Esophagus mucosa (tissue), 1 donor: ENCODE data around the gene WDR59. TPM values are rescaled to one million over a fixed set of nuclear protein-coding genes. Genes with fewer than 3 reads are reported as not detected.

Experiments
- ATAC-seq: fragments of 200-7000 bp; cut with Tn5 transposase; one replicate; pipeline ENCODE4 v1.9.1; 2020
- total RNA-seq: library from RNA; stranded (reverse); gene quantifications from one replicate; pipeline ENCODE4 v1.2.4, GENCODE V29; 2023
- donor health status: DM: yes; HTN: yes; CAD: no.

Gene WDR59
- total RNA-seq, 1 donor from 2014 or later: 38.3 TPM

DNA sequence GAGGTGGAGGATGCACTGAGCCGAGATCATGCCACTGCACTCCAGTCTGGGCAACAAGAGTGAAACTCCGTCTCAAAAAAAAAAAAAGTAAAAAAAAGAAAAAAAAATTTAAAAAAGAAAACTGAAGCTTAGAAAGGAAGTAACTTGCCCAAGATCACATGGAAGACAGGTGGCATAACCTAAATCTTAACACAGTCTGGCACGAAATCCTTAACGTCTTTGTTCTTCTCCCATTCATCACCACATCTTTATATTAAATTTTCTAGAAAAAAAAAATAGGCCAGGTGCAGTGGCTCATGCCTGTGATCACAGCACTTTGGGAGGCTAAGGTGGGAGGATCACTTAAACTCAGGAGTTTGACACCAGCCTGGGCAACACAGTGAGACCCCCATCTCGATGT is 9.3 kb downstream of the WDR59 start:
- no peak for ATAC-seq

DNA sequence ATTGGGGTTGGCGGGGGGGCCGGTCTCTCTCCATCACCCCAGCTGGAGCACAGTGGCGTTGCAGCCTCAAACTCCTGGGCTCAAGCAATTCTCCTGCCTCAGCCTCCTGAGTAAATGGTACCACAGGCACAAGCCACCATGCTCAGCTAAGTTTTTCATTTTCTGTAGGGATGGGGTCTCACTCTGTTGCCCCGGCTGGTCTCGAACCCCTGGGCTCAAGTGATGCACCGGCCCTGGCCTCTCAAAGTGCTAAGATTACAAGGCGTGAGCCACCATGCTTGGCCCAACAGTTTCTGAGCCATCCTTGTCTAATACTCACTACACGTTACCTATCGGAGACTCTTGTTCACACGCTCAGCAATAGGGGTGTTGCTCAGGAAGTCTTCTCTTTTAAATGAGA is 11.6 kb downstream of the WDR59 start:
- no peak for ATAC-seq

DNA sequence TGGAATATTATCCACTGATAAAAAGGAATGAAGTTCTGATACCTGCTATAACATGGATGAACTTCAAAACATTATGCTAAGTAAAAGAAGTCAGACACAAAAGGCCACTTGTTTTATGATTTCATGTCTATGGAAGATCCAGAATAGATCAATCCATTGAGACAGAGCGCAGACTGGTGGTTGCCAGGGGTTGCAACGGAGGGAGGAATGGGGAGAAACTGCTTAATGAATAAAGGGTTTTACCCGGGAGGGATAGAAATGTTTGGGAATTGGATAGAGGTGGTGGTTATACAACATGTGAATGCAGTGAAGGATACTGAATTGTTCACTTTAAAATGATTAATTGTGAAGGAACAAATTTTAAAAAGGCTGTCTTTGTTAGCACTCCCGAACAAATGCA is 30.2 kb downstream of the WDR59 start:
- ATAC-seq: no peak

DNA sequence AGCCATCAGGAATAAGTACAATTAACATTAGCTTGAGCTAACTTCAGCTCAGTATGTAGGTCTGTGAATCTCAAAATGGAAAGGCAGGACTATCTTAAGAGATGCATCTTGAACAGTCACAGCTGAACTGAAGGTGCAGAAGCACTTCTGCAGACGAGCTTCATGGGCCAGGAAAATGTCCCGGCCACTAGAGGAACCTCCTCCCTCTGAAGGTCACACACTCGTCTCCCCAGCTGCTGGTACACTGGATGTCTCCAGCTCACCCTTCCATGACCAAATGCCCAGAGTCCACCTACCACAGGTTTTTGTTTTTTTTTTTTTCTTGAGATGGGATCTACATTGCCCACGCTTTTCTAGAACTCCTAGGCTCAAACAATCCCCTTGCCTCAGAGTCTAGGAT is 33.2 kb downstream of the WDR59 start:
- no peak for ATAC-seq

DNA sequence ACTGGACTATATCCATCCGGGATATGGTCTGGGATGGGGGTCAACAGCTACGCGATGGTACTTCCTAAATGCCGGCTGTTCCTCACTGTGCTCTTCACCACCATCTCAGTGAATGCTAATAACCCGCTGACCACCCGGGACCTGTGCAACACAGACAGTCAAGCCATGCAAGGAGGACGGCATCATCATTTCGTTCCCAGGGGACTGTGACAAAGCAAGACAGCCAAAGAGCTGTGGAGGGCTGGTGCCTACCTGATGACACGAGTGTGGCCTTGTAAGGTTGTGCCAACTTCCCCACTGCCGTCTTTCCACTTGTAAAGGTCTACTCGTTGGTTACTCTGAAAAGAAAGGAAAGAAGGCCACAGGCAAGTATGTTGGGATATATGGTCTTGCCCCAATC is 33.7 kb downstream of the WDR59 start:
- ATAC-seq: no peak

DNA sequence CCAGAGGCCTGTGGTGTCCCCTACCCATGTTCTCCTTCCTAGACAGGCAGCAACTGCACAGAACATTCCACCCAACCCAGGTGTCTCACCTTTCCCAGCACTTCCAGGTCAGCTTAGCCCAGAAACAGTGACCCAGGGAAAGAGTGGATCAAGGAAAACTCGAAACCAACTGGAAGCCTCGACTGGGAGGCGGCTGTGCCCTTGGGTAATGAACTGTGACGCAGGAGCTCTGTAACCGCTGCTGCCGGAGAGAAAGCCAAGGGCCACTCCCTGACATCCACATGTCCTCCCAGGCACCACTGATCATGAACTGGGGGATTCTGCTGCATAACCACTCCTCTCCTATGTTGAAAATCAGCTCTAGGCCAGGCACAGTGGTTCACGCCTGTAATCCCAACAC is 34.4 kb downstream of the WDR59 start:
- no peak for ATAC-seq

DNA sequence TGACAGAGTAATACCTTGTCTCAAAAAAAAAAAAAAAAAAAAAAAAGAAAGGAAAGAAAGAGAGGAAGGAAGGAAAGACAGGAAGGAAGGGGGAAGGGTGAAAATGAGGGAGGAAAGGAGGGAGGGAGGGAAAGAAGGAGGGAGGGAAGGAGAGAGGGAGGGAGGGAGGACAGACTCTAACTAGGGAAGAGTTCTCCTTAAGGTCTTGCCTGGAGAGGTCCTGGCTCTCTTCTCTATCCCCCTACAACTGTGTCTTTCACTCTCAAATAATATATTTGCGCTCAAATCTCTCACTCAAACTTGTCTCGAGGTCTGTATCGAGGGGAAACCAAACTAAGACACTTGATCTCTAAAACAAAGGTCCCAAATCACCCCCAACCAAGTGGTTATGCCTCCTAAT is 35.6 kb downstream of the WDR59 start:
- ATAC-seq: no peak

DNA sequence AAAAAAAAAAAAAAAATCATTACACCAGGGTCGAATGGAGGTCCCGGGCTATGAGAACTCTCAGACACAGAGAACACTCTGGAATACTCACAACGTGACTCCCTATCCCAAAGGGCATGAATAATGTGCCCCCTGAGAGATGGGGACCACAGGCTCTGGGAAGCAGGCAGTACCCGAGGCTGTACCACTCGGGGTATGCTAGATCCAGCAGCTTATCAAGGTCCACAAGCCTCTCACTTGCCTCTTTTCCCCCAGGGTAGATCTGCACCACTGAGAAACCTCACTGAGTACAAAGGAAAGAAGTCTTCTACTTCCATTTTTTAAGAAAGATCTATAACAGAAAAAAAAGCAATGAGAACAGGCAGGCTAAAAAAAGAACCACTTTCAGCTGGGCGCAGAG is 40.5 kb downstream of the WDR59 start:
- no peak for ATAC-seq

DNA sequence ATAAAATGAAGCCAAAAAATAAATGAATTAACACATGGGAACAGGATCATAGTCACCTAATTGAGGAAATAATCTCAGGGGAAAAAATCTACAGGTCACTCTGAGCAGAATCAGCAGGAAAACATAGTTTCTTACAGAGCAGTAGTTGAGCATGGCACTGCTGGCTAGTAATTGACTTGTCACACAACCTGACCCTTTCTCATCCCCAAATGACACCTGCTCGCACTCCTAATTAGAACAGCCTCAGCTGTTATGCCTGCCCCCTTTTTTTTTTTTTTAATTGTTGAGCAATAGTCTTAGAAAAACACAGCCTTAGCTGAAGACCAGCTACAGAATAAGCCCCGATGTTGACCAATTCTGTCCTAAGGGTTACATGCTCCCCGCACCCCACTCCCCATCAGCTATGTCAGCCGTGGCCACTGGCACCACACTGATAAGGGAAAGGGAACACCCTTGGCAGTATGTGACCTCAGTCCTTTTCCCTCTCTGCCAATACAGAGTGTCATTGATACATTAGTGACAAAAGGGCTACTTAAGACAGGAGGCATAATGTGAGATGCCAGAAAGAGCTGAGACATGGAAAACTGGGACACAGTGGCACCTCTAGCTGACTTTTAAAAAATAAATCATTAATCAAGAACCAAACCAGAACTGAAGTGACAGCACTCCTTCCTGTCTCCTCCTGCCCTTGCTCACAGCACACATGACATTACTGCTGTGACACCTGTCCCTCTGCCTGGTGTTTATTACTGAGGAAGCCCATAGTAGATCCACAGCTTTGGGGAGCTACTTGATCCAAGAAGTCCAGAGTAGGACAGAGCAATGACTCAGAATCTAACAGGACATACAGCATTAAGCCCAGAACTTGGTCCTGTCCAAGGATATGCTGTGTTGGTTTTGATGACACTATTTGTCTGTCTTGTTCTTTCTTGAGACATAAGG is 41.7 kb downstream of the WDR59 start:
- ATAC-seq: no peak

DNA sequence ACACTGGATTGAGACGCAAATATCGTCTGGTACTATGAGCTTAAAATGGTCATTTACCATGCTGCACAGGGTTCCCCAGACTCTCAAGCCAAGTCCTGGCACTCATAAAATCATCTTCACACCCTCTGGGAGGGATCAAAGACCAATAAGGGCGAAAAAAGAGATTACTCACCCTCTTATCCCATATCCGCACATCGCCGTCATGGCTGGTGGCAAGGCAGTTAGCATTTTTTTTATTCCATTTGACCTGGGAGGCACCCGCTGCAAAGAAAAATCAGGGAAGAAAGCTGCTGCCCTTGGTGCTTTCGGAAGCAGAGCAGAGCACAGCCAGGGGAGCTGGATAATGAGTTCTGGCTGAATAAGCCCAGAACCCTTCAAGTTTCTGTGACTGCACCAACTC is 42.4 kb downstream of the WDR59 start:
- ATAC-seq: no peak

DNA sequence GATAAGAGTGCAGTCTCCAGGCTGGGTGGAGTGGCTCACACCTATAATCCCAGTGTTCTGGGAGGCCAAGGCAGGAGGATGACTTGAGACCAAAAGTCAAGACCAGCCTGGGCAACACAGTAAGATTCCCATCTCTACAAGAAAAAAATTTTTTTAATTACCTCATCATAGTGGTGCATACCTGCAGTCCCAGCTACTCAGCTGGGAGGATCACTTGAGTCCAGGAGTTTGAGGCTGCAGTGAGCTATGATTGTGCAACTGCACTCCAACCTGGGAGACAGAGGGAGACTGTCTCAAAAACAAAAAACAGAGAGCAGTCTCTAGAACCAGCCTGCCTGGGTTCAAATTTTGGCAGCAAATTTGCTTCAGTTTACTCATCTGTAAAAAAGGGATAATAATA is 45.2 kb downstream of the WDR59 start:
- ATAC-seq: no peak

DNA sequence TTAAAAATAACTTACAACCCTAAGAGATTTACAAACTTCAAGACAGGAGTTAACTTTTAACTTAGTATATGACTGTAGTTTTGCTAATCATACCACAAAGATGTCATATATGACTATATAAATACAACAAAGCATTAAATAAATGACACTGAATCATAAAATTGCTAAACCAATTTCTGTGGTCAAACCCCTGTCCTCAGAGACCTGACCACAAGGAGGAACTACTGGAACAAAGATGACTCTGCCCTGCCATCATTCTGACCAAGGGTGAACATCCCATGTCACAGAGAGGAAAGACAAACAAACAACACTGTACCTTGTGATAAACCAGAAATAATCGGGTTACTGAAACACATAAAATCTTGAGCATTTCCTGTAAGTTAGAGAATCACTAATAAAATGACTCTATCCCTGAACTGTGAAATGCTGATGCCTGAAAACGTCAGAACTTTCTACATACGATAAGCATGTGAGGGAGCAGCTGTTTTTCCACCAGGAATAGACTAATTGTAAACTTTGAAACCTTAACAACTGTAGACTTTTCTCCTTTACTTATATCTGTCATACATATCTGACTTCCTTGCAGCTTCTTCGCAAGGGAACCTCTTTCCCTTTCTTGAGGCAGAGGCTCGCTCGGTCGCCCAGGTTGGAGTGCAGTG is 47.9 kb downstream of the WDR59 start:
- ATAC-seq: no peak

DNA sequence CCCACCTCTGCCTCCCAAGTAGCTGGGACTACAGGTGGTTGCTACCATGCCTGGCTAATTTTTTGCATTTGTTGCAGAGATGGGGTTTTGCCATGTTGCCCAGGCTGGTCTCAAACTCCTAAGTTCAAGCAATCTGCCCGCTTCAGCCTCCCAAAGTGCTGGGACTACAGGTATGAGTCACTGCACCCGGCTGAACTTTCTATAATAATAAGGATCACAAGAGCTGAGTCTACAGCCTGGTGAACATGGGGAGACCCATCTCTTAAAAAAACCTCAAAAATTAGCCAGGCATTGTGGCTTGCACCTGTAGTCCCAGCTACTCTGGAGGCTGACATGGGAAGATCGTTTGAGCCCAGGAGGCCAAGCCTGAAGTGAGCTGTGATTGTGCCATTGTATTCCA is 53.5 kb downstream of the WDR59 start:
- no peak for ATAC-seq

DNA sequence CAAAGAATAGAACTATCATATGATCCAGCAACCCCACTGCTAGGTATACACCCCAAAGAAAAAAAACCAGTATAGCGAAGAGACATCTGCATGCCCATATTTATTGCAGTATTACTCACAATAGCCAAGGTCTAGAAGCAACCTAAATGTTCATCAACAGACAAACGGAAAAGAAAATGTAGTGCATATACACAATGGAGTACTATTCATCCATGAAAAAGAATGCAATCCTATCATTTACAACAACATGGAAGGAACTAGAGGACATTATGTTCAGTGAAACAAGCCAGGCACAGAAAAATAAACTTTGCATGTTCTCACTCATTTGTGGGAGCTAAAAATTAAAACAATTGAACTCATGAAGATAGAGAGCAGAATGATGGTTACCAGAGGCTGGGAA is 55.3 kb downstream of the WDR59 start:
- ATAC-seq: no peak

DNA sequence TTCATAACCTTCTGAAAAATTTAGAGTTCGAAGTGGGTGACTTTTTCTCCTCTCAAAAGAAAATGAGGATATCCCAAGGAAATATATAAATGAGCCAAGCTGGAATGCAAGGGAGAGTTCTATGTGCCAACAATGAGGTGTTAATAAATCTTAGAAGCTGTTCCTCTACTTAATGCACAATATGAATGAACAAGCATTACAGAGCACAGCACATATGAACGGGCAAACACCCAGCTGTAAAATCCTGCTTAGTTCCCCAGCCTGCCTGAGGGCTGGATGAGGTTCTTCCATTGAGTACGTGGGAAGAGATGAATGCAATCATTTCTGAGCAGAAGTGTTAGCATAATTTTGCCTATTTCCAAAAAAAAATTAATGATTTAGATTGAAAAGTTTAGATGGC is 58.1 kb downstream of the WDR59 start:
- ATAC-seq: peak; percentile 67

DNA sequence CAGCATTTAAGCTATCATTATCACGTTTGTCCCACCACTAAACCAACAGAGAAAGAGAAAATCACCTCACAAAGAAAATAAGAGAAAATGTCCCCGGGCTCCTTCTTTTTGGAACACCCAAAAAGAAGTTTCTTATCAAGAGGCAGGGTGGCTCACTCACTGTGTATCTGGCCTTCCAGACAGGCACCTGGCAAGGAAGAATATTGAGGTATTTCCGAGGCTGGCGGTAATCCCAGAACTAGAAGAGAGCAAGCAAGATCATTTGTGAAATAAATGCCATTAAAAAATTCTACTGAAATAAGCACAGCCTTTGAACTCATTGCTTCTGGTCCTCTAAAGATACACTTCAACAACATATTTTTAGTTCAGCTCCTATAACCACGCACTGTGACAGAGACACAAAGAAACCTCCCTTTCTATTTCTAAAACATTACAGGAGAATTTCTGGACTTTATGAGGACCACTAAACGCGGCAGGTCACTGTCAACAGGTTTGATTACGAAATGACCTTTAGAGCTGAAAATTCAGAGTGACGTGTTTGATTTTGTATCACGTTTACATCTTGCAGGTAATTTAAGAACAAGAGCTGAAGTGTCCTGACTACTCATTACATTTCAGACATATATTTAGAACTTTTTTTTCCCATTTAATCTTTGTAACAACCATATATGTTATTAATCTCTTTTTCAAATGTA is 61.0 kb downstream of the WDR59 start:
- no peak for ATAC-seq

DNA sequence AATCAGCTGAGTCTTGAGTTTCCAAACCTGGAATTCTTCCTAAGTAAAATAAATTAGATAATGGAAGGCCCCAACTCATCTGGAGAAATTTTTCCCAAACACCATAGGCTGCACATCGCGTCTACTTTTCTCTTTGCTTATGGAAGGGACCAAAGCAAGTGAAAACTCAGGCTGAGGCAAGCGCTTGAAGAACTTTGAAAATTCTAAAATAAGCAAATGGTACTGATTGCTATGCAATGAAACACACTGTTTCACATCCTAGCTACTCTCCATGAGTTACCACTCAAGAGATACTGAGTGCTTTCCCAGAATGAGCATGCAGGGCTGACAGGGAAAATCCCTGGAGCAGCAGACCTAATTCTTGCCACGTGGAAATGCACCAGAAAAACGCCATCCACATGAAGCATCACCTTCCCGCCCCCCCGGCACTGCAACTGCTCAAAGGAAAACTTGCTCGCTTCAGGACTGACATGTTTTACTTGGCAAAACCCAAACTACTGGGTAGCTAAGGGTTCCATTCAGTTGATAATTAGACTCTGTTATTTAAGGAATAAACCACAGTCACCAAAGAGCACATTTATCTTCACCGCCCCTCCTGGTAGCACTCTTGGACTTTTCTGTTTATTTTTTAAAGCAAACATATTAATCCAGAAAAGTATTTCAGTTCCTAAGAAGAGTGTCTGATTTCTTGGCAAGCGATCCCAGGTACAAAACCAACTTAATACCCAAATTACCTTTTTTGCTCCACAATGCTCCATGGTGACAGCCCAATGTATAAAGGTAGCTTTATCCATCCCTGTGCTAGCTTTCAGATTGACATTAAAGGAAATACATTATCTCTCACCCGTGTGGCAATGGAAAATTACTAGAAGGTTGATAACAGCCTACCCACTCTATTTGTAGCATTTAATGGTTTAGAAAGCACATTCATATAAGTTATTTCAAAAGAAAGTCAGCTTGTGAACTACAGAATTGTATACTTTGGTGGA is 62.5 kb downstream of the WDR59 start:
- ATAC-seq: no peak

DNA sequence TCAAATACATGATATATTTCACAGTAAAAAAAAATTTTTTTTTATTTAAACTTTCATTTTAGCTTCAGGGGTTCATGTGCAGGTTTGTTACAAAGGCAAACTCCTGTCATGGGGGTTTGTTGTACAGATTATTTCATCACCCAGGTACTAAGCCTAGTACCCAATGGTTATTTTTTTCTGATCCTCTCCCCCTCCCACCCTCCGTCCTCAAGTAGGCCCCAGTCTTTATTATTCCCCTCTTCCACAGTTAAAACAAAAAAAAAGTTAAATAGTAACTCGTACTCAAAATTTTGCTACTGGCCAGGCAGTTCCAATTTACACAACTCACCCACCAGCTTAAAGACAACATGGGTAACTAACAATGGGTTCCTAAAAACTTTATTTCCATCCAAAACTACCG is 63.9 kb downstream of the WDR59 start:
- no peak for ATAC-seq

DNA sequence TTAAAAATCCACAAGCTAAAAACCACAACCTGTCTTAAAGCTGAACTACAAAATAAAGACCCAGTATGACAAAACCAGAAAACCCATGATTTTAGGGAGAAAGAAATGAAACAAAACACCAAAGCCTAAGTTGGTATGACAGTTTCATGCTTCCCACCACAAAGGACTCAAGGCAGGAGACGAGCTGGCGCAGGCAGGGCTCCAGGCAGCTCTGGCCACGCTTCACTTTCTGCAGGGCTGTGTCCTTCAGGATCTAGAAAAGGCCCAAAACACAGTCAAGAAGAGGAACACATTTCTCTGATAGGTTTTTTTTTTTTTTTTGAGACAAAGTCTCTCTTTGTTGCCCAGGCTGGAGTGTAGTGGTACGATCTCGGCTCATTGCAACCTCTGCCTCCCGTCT is 75.3 kb downstream of the WDR59 start:
- peak; percentile 36 for ATAC-seq

DNA sequence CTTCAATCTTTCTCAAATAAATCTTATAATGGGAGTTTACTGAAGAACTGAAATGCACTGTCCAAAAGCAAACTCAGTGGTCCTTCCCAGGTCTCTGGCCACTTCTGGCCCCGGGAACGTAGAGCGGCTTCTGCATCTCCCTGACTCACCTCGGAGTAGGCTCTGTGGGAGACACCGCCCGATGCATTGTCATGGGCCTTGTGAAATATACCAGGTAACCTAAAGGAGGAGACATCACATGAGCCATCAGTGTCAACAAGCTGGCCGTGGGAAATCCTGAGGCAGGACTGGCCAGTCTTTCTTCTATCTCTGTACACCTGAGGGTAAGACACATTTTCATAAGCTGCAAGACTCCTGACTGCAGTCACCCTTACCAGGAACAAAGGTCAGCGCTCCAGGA is 76.2 kb downstream of the WDR59 start:
- ATAC-seq: peak; percentile 97

DNA sequence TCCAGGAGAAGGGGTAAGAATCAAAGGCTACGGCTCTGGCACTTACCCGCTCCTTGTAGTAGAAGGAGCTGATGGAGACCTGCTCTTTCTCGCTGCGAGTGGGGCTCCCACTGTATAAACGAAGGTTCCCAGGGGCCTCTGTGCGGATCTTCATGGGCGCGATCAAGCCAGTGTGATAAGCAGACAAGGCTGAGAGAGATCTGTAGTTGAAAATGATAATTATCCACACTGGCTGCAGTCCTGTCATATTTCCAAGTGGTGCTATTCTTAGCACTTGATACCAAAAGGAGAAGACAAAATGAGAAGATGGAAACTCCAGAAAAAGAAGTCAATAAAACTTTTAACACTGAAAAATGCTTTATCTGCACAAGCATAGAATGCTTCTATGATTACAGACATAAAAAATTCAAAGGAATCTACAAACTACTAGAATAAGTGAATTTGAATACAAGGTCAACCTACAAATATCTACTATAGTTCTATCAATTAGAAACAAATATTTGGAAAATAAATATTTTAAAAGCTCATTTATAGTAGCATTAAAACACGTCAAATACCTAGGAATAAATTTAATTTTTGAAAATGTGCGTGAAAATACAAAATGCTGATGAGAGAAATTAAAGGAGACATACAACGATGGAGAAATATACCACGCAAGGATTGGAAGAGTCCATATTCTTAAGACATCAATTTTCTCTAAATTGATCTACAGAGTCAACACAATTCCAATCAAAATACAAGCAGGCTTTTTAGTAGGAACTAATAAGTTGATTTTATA is 80.8 kb downstream of the WDR59 start:
- no peak for ATAC-seq

DNA sequence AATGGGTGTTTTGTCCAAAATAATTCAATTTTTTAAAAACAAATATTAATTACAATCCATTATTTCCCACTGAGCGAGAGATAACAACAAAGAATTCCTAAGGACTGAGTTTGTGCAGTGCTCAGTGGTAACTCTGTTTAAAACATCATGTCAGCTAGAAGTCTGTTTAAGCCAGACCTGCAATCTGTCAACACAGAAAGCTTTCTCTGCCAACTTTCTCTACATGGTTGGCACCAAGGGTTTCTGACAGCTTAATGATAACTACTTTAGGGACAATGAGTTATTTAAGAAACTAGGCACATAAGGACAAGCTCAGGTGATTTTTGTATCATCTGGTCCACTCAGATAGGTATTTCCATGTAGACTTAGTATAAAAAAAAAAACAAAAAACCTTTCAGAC is 81.8 kb downstream of the WDR59 start:
- no peak for ATAC-seq
